SJSA1 (cell line): ENCODE data around the gene PIH1D1. TPM values are rescaled to one million over a fixed set of nuclear protein-coding genes. Genes with fewer than 3 reads are reported as not detected.

Experiments used
- DNase-seq, 2 experiments: peaks; one replicate each; pipeline ENCODE4 v3.0.0-alpha.2; 2015 to 2020; ENCODE audit warnings: low spot score in 2 of 2, low read depth in 1 of 2
- H3K27ac ChIP-seq: fragments of 250-450 bp; sonication (Bioruptor Pico); 2 replicates; pipeline ENCODE4 v1.5.1; 2020; ENCODE audit warnings: mild to moderate bottlenecking, moderate library complexity
- H3K27me3 ChIP-seq: fragments of 250-450 bp; sonication (Bioruptor Pico); replicated peaks from 2 replicates; pipeline ENCODE4 v1.5.1; 2020; ENCODE audit warnings: mild to moderate bottlenecking, moderate library complexity
- H3K36me3 ChIP-seq: fragments of 250-450 bp; sonication (Bioruptor Pico); 2 replicates; pipeline ENCODE4 v1.5.1; 2020; ENCODE audit warnings: mild to moderate bottlenecking
- H3K4me1 ChIP-seq: fragments of 250-450 bp; sonication (Bioruptor Pico); replicated peaks from 2 replicates; pipeline ENCODE4 v1.6.1; 2021; ENCODE audit warnings: mild to moderate bottlenecking
- H3K4me3 ChIP-seq: fragments of 250-450 bp; sonication (Bioruptor Pico); 2 replicates; pipeline ENCODE4 v1.5.1; 2020; ENCODE audit warnings: mild to moderate bottlenecking
- H3K9me3 ChIP-seq: fragments of 250-450 bp; sonication (Bioruptor Pico); replicated peaks from 2 replicates; pipeline ENCODE4 v1.5.1; 2020; ENCODE audit warnings: mild to moderate bottlenecking
- total RNA-seq: library from RNA; depleted of rRNA; stranded (reverse); fragments of >200 nt; shearing (Covaris generic); gene quantifications from 2 replicates; pipeline ENCODE4 v1.2.3, GENCODE V29; 2014

PIH1D1 gene
- total RNA-seq, 1 experiment from 2014 or later, result 78.2 TPM

- DNase-seq, result no peak
- Histone ChIP-seq H3K9me3 (no peaks in the 10 kb centered on the region), H3K27ac (peak overlapping the region; percentile 74), H3K36me3 (peaks cover 61% of the 10 kb centered on the region), H3K27me3 (no peaks in the 10 kb centered on the region; the same call in 1 of the 2 replicates), H3K4me1 (peaks cover 15% of the 10 kb centered on the region), H3K4me3 (peak overlapping the region; percentile 72)
Measured at GRCh38 chr19:49488863-49489537, 37.4 kb upstream of the PIH1D1 start.

GRCh38 chr19:49488046-49488862, 36.6 kb upstream of the PIH1D1 start:
- peak in 1 of 2 experiments; percentile 38 for DNase-seq

GRCh38 chr19:49487277-49488045, 35.8 kb upstream of the PIH1D1 start, which contains the start of gene RPL13A:
Gene RPL13A (plus strand): TSS chr19:49487608. CDS start chr19:49487630, 22 bp downstream.
- Histone ChIP-seq H3K27ac (peak within 1 kb of the TSS; percentile 74), H3K9me3 (no peaks in the 10 kb centered on the region), H3K36me3 (peaks cover 50% of the 10 kb centered on the region), H3K27me3 (no peaks in the 10 kb centered on the region; the same call in 1 of the 2 replicates), H3K4me3 (peak within 1 kb of the TSS; percentile 72), H3K4me1 (peaks cover 15% of the 10 kb centered on the region)
- DNase-seq, result peak; percentile 99 to 100

More at GRCh38 chr19:49488046-49488862, 36.6 kb upstream of the PIH1D1 start:
- H3K27me3 ChIP-seq, result no peaks in the 10 kb centered on the region; the same call in 1 of the 2 replicates
- H3K4me1 ChIP-seq, result peaks cover 15% of the 10 kb centered on the region
- no peaks in the 10 kb centered on the region for H3K9me3 ChIP-seq
- H3K27ac ChIP-seq, result peak overlapping the region; percentile 74
- peak overlapping the region; percentile 72 for H3K4me3 ChIP-seq
- peaks cover 58% of the 10 kb centered on the region for H3K36me3 ChIP-seq

- Histone ChIP-seq H3K36me3 (peaks cover 44% of the 10 kb centered on the region), H3K27me3 (no peaks in the 10 kb centered on the region), H3K4me1 (peaks cover 15% of the 10 kb centered on the region), H3K9me3 (no peaks in the 10 kb centered on the region), H3K4me3 (no peak overlapping the region), H3K27ac (peak overlapping the region; percentile 39)
- no peak for DNase-seq
Measured at GRCh38 chr19:49486710-49487276, 35.2 kb upstream of the PIH1D1 start.

- no peak for DNase-seq
- H3K4me3 ChIP-seq, result no peak overlapping the region
- no peaks in the 10 kb centered on the region for H3K9me3 ChIP-seq
- no peaks in the 10 kb centered on the region for H3K27me3 ChIP-seq
- H3K4me1 ChIP-seq, result peaks cover 15% of the 10 kb centered on the region
- peaks cover 38% of the 10 kb centered on the region for H3K36me3 ChIP-seq
- H3K27ac ChIP-seq, result no peak overlapping the region
Measured at GRCh38 chr19:49486232-49486631, 34.6 kb upstream of the PIH1D1 start.

- H3K27me3 ChIP-seq, result no peaks in the 10 kb centered on the region
- no peaks in the 10 kb centered on the region for H3K4me1 ChIP-seq
- no peak overlapping the region for H3K4me3 ChIP-seq
- H3K36me3 ChIP-seq, result no peaks in the 10 kb centered on the region
- no peak overlapping the region for H3K27ac ChIP-seq
- H3K9me3 ChIP-seq, result no peaks in the 10 kb centered on the region
- no peak for DNase-seq
Measured at GRCh38 chr19:49481020-49481683, 29.5 kb upstream of the PIH1D1 start.

GRCh38 chr19:49479975-49480628, 28.5 kb upstream of the PIH1D1 start:
- Histone ChIP-seq H3K4me1 (no peaks in the 10 kb centered on the region), H3K4me3 (no peak overlapping the region), H3K27ac (no peak overlapping the region), H3K9me3 (no peaks in the 10 kb centered on the region), H3K36me3 (no peaks in the 10 kb centered on the region), H3K27me3 (no peaks in the 10 kb centered on the region)
- DNase-seq, result no peak

- Histone ChIP-seq H3K27ac (no peak overlapping the region), H3K9me3 (no peaks in the 10 kb centered on the region), H3K4me1 (peaks cover 4% of the 10 kb centered on the region), H3K27me3 (no peaks in the 10 kb centered on the region), H3K36me3 (no peaks in the 10 kb centered on the region), H3K4me3 (no peak overlapping the region)
- DNase-seq, result no peak
Measured at GRCh38 chr19:49475995-49476880, 24.6 kb upstream of the PIH1D1 start.

GRCh38 chr19:49475191-49475917, 23.7 kb upstream of the PIH1D1 start:
- H3K27ac ChIP-seq, result no peak overlapping the region
- no peak overlapping the region for H3K4me3 ChIP-seq
- no peak for DNase-seq
- H3K36me3 ChIP-seq, result no peaks in the 10 kb centered on the region; the same call in 1 of the 2 replicates
- H3K9me3 ChIP-seq, result no peaks in the 10 kb centered on the region
- peaks cover 4% of the 10 kb centered on the region for H3K4me1 ChIP-seq
- H3K27me3 ChIP-seq, result no peaks in the 10 kb centered on the region

- 0 out of 2 replicates have a peak overlapping the region, but pooled peaks have one; percentile 41 for H3K27ac ChIP-seq
- no peaks in the 10 kb centered on the region for H3K9me3 ChIP-seq
- H3K4me1 ChIP-seq, result peaks cover 4% of the 10 kb centered on the region
- H3K36me3 ChIP-seq, result peaks cover 5% of the 10 kb centered on the region
- DNase-seq, result no peak
- no peaks in the 10 kb centered on the region for H3K27me3 ChIP-seq
- peak overlapping the region; percentile 53 for H3K4me3 ChIP-seq
Measured at GRCh38 chr19:49474542-49474924, 22.9 kb upstream of the PIH1D1 start.

- peaks cover 4% of the 10 kb centered on the region for H3K4me1 ChIP-seq
- DNase-seq, result peak; percentile 79 to 81
Measured at GRCh38 chr19:49473868-49474541, 22.4 kb upstream of the PIH1D1 start, which contains the start of gene FLT3LG. Gene FLT3LG (plus strand): TSS chr19:49474215. CDS start chr19:49474640, 425 bp downstream.

More at GRCh38 chr19:49473868-49474541, 22.4 kb upstream of the PIH1D1 start, which contains the start of gene FLT3LG:
- Histone ChIP-seq H3K36me3 (peaks cover 7% of the 10 kb centered on the region), H3K4me3 (peak within 1 kb of the TSS; percentile 53), H3K27ac (peak within 1 kb of the TSS; percentile 41; the same call in 1 of the 2 replicates), H3K27me3 (no peaks in the 10 kb centered on the region), H3K9me3 (no peaks in the 10 kb centered on the region)
